Measurements from ENCODE around the gene NCAM1.

The NCAM1 gene

DNA sequence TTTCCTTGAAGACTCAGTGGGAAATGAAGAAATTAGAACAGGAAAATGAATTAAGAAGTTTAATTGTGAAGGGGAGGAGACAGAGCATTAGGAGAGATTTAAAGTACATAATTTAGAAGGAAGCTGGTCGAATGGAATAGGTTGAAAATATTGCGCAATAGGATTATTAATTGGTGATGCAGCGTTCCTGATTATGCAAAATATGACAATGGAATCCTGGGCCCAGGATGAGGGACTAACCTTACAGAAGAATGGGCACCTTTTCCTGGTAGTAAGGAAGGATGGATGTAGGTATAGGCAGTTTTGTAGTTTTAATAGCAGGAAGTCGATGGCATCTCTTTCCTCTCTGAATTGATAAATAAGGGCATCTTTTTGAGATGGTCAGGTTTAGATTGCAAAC, 360.9 kb downstream of the NCAM1 start:
- no peak for DNase-seq

GRCh38 chr11:113324250-113324649, 363.0 kb downstream of the NCAM1 start:
- no peak for DNase-seq
